Measurements from ENCODE around the gene CENPO.

Gene CENPO

GRCh38 chr2:24852026-24852425, 58.8 kb downstream of the CENPO start:
- DNase-seq (ENCODE audit: low read depth in 2 of 2): no peak
- no peak overlapping the region for H3K4me3 ChIP-seq (replicated peaks in 1 of 2; ENCODE audit: low read depth in 2 of 2, low read length in 2 of 2)
- no peak for TF ChIP-seq CTCF (IDR thresholded peaks at IDR 0.05; ENCODE audit: low read depth, low read length)

GRCh38 chr2:24852431-24853020, 59.3 kb downstream of the CENPO start:
- no peak overlapping the region for H3K4me3 ChIP-seq (replicated peaks in 1 of 2; ENCODE audit: low read depth in 2 of 2, low read length in 2 of 2)
- no peak for DNase-seq (ENCODE audit: low read depth in 2 of 2)
- TF ChIP-seq CTCF (IDR thresholded peaks at IDR 0.05; ENCODE audit: low read depth, low read length): no peak

- no peak for DNase-seq (ENCODE audit: low read depth in 2 of 2)
- H3K4me3 ChIP-seq (replicated peaks in 1 of 2; ENCODE audit: low read depth in 2 of 2, low read length in 2 of 2): no peak overlapping the region
- TF ChIP-seq CTCF (IDR thresholded peaks at IDR 0.05; ENCODE audit: low read depth, low read length): no peak
Measured at GRCh38 chr2:24853046-24853445, 59.8 kb downstream of the CENPO start.

GRCh38 chr2:24853996-24854395, 60.8 kb downstream of the CENPO start:
- peak in 1 of 2 donors; percentile 20 for DNase-seq (ENCODE audit: low read depth in 2 of 2)
- no peak for TF ChIP-seq CTCF (IDR thresholded peaks at IDR 0.05; ENCODE audit: low read depth, low read length)
- no peak overlapping the region for H3K4me3 ChIP-seq (replicated peaks in 1 of 2; ENCODE audit: low read depth in 2 of 2, low read length in 2 of 2)

GRCh38 chr2:24855022-24855622, 61.9 kb downstream of the CENPO start:
- no peak overlapping the region for H3K4me3 ChIP-seq (replicated peaks in 1 of 2; ENCODE audit: low read depth in 2 of 2, low read length in 2 of 2)
- peak; percentile 7 to 47 for DNase-seq (ENCODE audit: low read depth in 2 of 2)
- no peak for TF ChIP-seq CTCF (IDR thresholded peaks at IDR 0.05; ENCODE audit: low read depth, low read length)

- H3K4me3 ChIP-seq (replicated peaks in 1 of 2; ENCODE audit: low read depth in 2 of 2, low read length in 2 of 2): no peak overlapping the region
- DNase-seq (ENCODE audit: low read depth in 2 of 2): peak; percentile 57 to 75
- no peak for TF ChIP-seq CTCF (IDR thresholded peaks at IDR 0.05; ENCODE audit: low read depth, low read length)
Measured at GRCh38 chr2:24855726-24856125, 62.5 kb downstream of the CENPO start.

Data from cardiac fibroblast (primary cell).